ENCODE results near the gene UPF2.
A peak's percentile ranks its signal among the peaks of the same experiment; 100 is the strongest.
"Not testable (repeated sequence)": the region's sequence is repeated elsewhere in the genome, so short reads cannot be mapped to it uniquely, and the experiment has no call there.

The UPF2 gene

GRCh38 chr10:12041766-12042408 is 722 bp downstream of the UPF2 start:
- FAIRE-seq = no peak

DNA sequence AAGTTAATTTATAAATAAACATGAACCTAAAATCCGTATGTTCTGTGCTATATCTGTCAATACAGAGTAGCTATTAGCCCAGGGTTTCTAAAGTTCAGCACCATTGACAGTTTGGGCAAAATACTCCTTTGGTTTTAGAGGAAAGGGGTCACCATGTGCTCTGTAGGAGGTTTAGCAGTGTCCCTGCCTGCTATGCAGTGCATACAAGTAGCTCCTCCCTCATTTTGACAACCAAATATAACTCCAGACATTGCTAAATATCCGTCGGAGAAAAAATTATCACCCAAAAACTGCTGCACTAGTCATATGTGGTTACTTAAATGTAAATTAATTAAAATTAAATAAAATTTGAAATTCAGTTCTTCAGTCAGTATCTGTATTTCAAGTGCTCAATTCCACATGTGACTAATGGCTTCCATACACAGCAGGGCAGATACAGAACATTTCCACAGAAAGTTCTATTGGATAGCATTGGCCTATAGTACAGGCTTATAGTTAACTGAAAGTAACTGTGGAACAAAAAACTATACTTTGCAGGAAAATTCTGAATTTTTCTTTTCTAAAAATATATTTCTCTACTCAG is 6.4 kb downstream of the UPF2 start:
- FAIRE-seq = no peak

DNA sequence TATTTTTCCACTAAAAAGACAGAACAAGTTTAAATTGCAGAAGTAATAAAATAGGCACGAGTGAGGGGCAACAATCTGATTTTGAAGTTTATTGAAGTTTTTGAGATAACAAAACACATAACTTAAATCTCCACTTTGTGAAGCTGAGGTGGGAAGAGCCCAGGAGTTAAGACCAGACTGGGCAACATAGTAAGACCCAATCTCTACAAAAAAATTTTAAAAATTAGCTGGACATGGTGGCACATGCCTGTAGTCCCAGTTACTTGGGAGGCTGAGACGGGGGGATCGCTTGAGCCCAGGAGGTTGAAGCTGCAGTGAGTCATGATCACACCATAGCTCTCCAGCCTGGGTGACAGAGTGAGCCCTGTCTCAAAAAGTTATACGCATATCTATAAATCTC is 11.2 kb downstream of the UPF2 start:
- no peak for FAIRE-seq

GRCh38 chr10:12027539-12027938 is 15.1 kb downstream of the UPF2 start:
- FAIRE-seq = no peak

DNA sequence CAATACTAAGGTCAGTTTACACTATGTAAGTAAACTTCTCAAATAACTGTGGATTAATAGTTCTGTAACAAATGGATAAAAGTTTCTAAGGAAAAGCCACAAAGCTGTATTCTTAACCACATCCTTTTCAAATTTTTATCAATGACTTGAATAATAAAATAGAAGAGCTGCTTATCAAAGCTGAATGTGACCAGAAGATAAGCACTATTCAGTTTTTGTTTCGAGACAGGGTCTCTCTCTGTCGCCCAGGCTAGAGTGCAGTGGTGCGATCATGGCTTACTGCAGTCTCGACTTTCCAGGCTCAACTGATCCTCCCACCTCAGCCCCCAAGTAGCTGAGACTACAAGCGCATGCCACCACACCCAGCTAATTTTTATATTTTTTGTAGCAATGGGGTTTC is 17.0 kb downstream of the UPF2 start:
- FAIRE-seq = no peak

GRCh38 chr10:12022580-12023257 is 19.9 kb downstream of the UPF2 start:
- FAIRE-seq = no peak

- no peak for FAIRE-seq
Measured at GRCh38 chr10:12020574-12020973, 22.0 kb downstream of the UPF2 start.

GRCh38 chr10:12019283-12019971 is 23.2 kb downstream of the UPF2 start:
- no peak for FAIRE-seq

- no peak for FAIRE-seq
Measured at GRCh38 chr10:12018438-12019282, 23.9 kb downstream of the UPF2 start.

DNA sequence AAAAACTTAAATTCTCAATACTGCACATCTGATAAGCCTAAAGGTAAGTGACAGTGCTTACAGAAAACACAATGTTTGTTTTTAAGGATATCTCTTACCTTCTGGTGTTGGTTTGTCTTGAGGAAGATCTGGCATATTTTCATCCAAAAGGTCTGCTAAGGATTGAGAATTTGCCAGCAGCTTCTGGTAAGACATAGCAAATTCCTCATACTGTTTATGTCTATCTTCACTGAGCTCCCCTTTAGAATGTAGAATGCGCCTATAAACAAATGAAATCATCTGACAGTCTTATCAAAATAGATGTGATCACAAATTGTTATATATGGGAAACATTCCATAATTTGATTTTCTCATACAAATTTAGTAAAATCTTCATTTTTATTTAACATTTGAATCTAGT is 28.7 kb downstream of the UPF2 start:
- FAIRE-seq = no peak

DNA sequence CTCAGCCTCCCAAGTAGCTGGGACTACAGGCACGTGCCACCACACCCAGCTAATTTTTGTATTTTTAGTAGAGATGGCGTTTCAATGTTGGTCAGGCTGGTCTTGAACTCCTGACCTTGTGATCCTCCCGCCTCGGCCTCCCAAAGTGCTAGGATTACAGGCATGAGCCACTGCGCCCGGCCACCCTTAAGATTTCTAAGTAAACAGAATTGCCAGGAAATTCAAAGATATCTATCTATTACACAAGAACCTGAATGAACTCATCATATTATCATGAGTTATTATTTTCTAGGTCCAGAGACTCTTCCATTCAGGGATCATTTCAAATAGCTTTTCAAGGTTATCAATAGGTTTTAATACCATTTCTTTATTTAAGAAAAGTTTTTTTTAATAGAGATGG is 29.2 kb downstream of the UPF2 start:
- FAIRE-seq = not testable (repeated sequence)

DNA sequence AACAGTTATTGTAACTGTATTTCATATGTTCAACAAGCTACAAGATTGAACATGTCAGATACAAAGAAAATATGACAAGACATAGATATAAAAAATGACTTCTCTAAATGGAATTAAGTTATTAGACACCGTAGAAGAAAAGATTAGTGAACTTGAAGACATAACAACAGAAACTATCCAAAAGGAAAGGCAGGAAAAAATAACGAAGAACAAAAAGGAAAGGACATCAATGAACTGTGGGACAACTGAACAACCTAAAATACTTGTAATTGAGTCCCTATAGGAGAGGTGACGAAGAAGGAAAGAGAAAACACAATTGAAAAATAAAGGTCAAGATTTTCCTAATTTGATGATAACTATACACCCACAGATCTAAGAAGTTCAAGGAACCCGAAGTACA is 32.3 kb downstream of the UPF2 start:
- no peak for FAIRE-seq

GRCh38 chr10:12008842-12009241 is 33.8 kb downstream of the UPF2 start:
- not testable (repeated sequence) for FAIRE-seq

GRCh38 chr10:12006671-12007070 is 35.9 kb downstream of the UPF2 start:
- FAIRE-seq = no peak

DNA sequence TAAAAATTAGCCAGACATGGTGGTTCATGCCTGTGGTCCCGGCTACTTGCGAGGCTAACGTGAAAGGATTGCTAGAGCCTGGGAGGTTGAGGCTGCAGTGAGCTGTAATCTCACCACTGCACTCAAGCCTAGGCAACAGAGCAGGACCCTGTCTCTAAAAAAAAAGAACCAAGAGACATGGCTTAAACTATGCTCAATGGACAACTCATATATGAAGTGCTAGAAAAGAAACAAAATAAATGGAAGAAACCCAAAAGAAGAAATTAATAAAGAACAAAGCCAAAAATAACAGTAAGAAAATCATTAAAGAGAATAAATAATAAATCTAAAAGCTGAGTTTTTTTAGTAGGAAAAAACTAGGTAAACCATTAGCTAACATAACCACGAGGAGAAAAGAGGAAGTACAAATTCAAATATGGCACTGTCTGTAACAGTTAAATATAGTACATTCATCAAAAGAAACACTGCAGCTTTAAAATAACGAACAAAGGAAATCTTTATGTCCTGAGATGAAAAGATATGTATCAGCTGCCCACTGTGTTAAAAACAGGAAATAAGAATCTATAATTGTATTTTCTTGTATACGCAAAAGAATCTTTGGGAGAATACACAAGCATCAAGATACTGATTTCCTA is 48.7 kb downstream of the UPF2 start:
- FAIRE-seq = no peak

GRCh38 chr10:11988924-11989323 is 53.7 kb downstream of the UPF2 start:
- no peak for FAIRE-seq

DNA sequence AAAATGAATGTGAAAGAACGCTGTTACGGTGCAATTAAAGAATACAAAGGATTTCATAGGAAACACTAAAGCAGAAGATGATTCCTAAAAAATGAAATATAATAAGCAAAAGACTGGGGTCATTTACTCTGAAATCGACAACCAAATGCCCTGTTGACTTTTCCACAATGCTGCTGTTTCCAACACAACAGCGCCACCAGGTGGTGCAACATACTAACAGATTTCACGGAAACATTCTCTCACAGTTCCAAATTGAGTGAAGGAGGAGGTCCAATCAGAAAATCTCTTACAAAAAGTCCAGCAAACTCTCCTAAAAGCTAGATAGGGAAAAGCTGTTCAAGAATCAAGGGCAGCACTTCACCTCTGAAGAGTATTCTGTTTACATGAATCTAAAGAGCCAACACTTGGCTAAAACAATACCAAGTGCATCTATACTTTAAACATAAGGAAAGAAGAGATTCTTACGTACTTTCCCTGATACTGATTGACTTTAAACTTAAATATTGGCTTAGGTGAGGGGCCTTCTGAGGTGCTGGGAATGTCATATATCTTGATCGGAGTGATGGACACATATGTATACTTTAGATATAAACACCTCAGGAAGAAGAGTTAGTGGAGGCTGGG is 55.9 kb downstream of the UPF2 start:
- peak; percentile 97 for FAIRE-seq

DNA sequence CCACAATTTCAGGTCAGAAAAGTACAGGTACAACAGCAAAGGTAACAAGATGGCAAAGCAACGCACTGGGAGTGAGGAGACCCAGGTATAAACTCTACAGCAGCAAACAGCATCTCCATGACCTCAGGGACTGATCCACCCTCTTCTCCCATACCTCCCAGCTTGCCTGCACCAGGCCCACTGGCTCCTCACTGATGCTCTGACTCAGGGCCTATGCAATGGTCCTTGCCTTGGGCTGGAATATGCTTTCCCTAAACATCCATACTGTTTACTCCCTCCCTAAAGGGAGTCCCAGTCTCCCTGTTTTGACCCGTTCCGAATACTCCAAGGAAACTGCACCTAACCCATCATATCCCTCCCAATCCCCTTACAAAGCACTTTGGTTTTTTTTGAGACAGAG is 60.4 kb downstream of the UPF2 start:
- FAIRE-seq = no peak

DNA sequence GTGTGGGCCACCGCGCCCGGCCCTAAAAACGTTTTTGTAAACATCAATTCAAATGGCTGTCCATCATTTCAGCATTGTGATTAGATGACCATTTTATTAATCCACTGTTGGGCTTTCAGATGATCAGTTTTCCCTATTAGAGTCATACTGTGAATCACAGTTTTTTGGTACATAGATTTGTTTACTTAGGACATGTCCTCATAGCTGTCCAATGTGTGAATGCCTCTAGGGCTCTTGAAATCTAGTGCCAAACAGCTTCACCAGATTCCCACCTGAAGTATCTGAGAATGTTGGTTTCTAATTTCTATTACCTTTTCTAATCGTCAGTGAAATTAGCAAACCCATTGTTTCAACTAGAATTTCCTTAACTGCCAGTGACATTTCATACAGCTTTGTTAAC is 66.8 kb downstream of the UPF2 start:
- no peak for FAIRE-seq

GRCh38 chr10:11972523-11972922 is 70.1 kb downstream of the UPF2 start:
- FAIRE-seq = not testable (repeated sequence)

DNA sequence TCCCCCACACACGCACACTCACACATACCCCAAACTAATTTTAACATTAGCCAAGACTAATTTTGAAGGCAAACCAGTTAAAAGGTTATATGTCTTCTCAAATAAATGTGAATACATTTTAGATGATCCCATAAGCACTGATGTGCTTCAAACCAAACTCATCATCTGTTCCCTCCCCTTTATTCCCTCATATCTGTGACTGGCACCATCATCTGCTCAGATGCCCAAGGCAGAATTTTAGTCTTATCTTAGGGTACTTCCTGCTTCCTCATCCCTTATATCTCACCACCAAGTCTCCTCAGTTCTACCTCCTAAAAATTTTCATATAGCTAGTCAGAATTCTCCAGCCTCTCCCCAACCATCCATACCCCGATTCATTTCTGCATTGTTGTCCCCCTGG is 80.4 kb downstream of the UPF2 start:
- FAIRE-seq = no peak

- no peak for FAIRE-seq
Measured at GRCh38 chr10:11961771-11962170, 80.8 kb downstream of the UPF2 start.
